Panc1 (cell line): ENCODE data around the gene ARFGEF3. TPM values are rescaled to one million over a fixed set of nuclear protein-coding genes. Genes with fewer than 3 reads are reported as not detected.

Experiments
- ATAC-seq: fragments of 200-7000 bp; cut with Tn5 transposase; 2 replicates; pipeline ENCODE4 v1.9.1; 2020; ENCODE audit warnings: mild to moderate bottlenecking, moderate library complexity
- BruUV-seq: library from RNA; stranded (reverse); fragments of 400-500 nt; replicated peaks from 2 replicates; lab custom pipeline; 2021; lab: Mats Ljungman, UMichigan
- CTCF ChIA-PET: fragments of 300-600 bp; sonication (Branson Sonifier 250); formaldehyde crosslinking; loops from one replicate; lab custom pipeline; 2022; ENCODE audit warnings: antibody characterized with exemption; lab: Charles Lee
- POLR2A ChIA-PET: fragments of 300-600 bp; sonication (Branson Sonifier 250); formaldehyde crosslinking; loops from one replicate; lab custom pipeline; 2022; ENCODE audit warnings: antibody characterized with exemption; lab: Charles Lee
- DNase-seq: peaks from one replicate; pipeline ENCODE4 v3.0.0-alpha.2; 2010; ENCODE audit warnings: low read depth, low spot score
- H3K27ac ChIP-seq: 2 replicates; pipeline ENCODE4 v1.5.1; 2011; ENCODE audit warnings: mild to moderate bottlenecking, low read length, inconsistent platforms
- H3K27me3 ChIP-seq: fragments of 200-500 bp; sonication (Bioruptor generic); 2 replicates; pipeline ENCODE4 v1.6.0; 2014; ENCODE audit warnings: low read length, inconsistent platforms; ENCODE audit not compliant: control insufficient read depth, insufficient read depth
- H3K36me3 ChIP-seq: fragments of 200-500 bp; sonication (Bioruptor generic); 2 replicates; pipeline ENCODE4 v1.5.1; 2014; ENCODE audit warnings: inconsistent platforms, mild to moderate bottlenecking, low read length, moderate library complexity; ENCODE audit not compliant: control insufficient read depth, insufficient read depth
- H3K4me1 ChIP-seq: 2 replicates; pipeline ENCODE4 v1.5.1; 2011; ENCODE audit warnings: inconsistent platforms, mild to moderate bottlenecking, low read length, moderate library complexity; ENCODE audit not compliant: control insufficient read depth, insufficient read depth
- H3K4me3 ChIP-seq, 2 experiments: 2 replicates each; pipeline ENCODE4 v1.5.1; 2011 to 2012; ENCODE audit warnings: low read depth in 2 of 2, low read length in 2 of 2, mild to moderate bottlenecking in 2 of 2, inconsistent platforms in 1 of 2, moderate library complexity in 1 of 2
- H3K9me3 ChIP-seq: fragments of 200-500 bp; sonication (Bioruptor generic); 2 replicates; pipeline ENCODE4 v1.5.1; 2014; ENCODE audit warnings: low read depth, mild to moderate bottlenecking, inconsistent platforms, low read length, moderate library complexity; ENCODE audit not compliant: control insufficient read depth, insufficient read depth
- CTCF ChIP-seq: fragments of 450-650 bp; IDR thresholded peaks from 2 replicates; pipeline ENCODE4 v1.5.1; 2017; ENCODE audit warnings: mild to moderate bottlenecking
- POLR2AphosphoS5 ChIP-seq: IDR thresholded peaks from 2 replicates; pipeline ENCODE4 v1.6.1; 2012; ENCODE audit warnings: mild to moderate bottlenecking, low read depth, low read length, moderate library complexity
- REST ChIP-seq, 2 experiments: IDR thresholded peaks; 2 replicates each; pipeline ENCODE4 v1.6.1; 2011 to 2012; ENCODE audit warnings: low read depth in 2 of 2, control low read depth in 1 of 2, low read length in 1 of 2, mild to moderate bottlenecking in 1 of 2, moderate library complexity in 1 of 2; ENCODE audit not compliant: insufficient read depth in 1 of 2
- SIN3A ChIP-seq: IDR thresholded peaks from 2 replicates; pipeline ENCODE4 v1.6.1; 2012; ENCODE audit warnings: low read depth, mild to moderate bottlenecking, low read length, moderate library complexity, borderline replicate concordance; ENCODE audit not compliant: insufficient read depth
- TCF7L2 ChIP-seq: IDR thresholded peaks from 2 replicates; pipeline ENCODE4 v1.6.1; 2011; ENCODE audit warnings: mild to moderate bottlenecking, low read depth, low read length, inconsistent platforms
- in situ Hi-C: cut with HindIII; loops from 2 replicates; pipeline ENCODE4 v1.10.0; 2016; ENCODE audit warnings: low sequenced_read_pairs, low pct_unique_long_range_greater_than_20kb
- intact Hi-C: fragments of 100-400 bp; cut with micrococcal nuclease; formaldehyde crosslinking; loops from one replicate; pipeline ENCODE4 v1.10.0; 2022; ENCODE audit not compliant: unreplicated experiment
- total RNA-seq: library from RNA; stranded (reverse); gene quantifications from one replicate; pipeline ENCODE4 v1.2.1, GENCODE V29; 2021; ENCODE audit not compliant: unreplicated experiment

ARFGEF3 gene
- total RNA-seq, 1 experiment from 2014 or later: 1.5 TPM

- in situ Hi-C loops (no loop called here), intact Hi-C loops (no loop called here)
- Histone ChIP-seq H3K4me1 (no peaks in the 10 kb centered on the region), H3K27me3 (no peaks in the 10 kb centered on the region; the same call in 1 of the 2 replicates), H3K4me3 (no peak overlapping the region), H3K9me3 (no peaks in the 10 kb centered on the region), H3K36me3 (no peaks in the 10 kb centered on the region), H3K27ac (no peak overlapping the region)
- ATAC-seq (no peak), DNase-seq (no peak)
- POLR2A ChIA-PET: no interaction called here
- TF ChIP-seq POLR2AphosphoS5: no peak
- TF ChIP-seq REST (IDR thresholded peaks at IDR 0.05; ENCODE audit: insufficient read depth in 1 of 2, low read depth in 2 of 2, low read length in 1 of 2): no peak
- TF ChIP-seq CTCF: no peak
- TF ChIP-seq SIN3A: no peak
- TF ChIP-seq TCF7L2: no peak
- no TSS peak for BruUV-seq
- CTCF ChIA-PET: no interaction called here
These were observed 213.1 kb downstream of the ARFGEF3 start for GRCh38 chr6:138374815-138375214.

GRCh38 chr6:138377042-138377441 is 215.3 kb downstream of the ARFGEF3 start:
- intact Hi-C loops: no loop called here
- in situ Hi-C loops: no loop called here
- no peaks in the 10 kb centered on the region; the same call in 1 of the 2 replicates for H3K27me3 ChIP-seq
- no peak for ATAC-seq
- CTCF ChIA-PET: no interaction called here
- no peaks in the 10 kb centered on the region for H3K36me3 ChIP-seq
- DNase-seq: no peak
- BruUV-seq: no TSS peak
- H3K4me1 ChIP-seq: no peaks in the 10 kb centered on the region
- H3K4me3 ChIP-seq: no peak overlapping the region
- TF ChIP-seq CTCF (no peak), TCF7L2 (no peak), REST (IDR thresholded peaks at IDR 0.05; ENCODE audit: insufficient read depth in 1 of 2, low read depth in 2 of 2, low read length in 1 of 2) (no peak), SIN3A (no peak), POLR2AphosphoS5 (no peak)
- POLR2A ChIA-PET: no interaction called here
- H3K9me3 ChIP-seq: no peaks in the 10 kb centered on the region
- no peak overlapping the region for H3K27ac ChIP-seq
